Coronary artery (tissue), 2 donors: Measurements from ENCODE around the gene NKAIN4.

ENCODE experiments used
- DNase-seq: peaks from one replicate; pipeline ENCODE4 v3.0.0-alpha.2; 2017; ENCODE audit warnings: low spot score
- H3K27ac ChIP-seq, 2 donors: fragments of 200-600 bp; sonication (generic); one replicate each; pipeline ENCODE4 v1.5.1; 2016 to 2019
- H3K4me3 ChIP-seq: fragments of 200-600 bp; sonication (generic); 2 replicates; pipeline ENCODE4 v1.5.1; 2016; ENCODE audit warnings: mild to moderate bottlenecking, moderate library complexity
- CTCF ChIP-seq: fragments of 200-600 bp; sonication (generic); IDR thresholded peaks from one replicate; pipeline ENCODE4 v1.5.1; 2019; ENCODE audit warnings: antibody characterized with exemption

Gene NKAIN4

GRCh38 chr20:63279931-63280330 is 25.7 kb upstream of the NKAIN4 start:
- Histone ChIP-seq H3K4me3 (no peak overlapping the region), H3K27ac (no peak overlapping the region)
- no peak for DNase-seq
- TF ChIP-seq CTCF: no peak

- no peak overlapping the region for H3K4me3 ChIP-seq
- no peak for DNase-seq
- TF ChIP-seq CTCF: no peak
- no peak overlapping the region for H3K27ac ChIP-seq
Observed at GRCh38 chr20:63278661-63279060, 24.4 kb upstream of the NKAIN4 start.

GRCh38 chr20:63277466-63278272 is 23.4 kb upstream of the NKAIN4 start:
- no peak overlapping the region for H3K4me3 ChIP-seq
- no peak for DNase-seq
- TF ChIP-seq CTCF: no peak
- H3K27ac ChIP-seq: no peak overlapping the region

- Histone ChIP-seq H3K27ac (no peak overlapping the region), H3K4me3 (no peak overlapping the region)
- no peak for TF ChIP-seq CTCF
- no peak for DNase-seq
Observed at GRCh38 chr20:63276956-63277355, 22.7 kb upstream of the NKAIN4 start.

- DNase-seq: no peak
- TF ChIP-seq CTCF: no peak
- no peak overlapping the region for H3K4me3 ChIP-seq
- H3K27ac ChIP-seq: no peak overlapping the region
Observed at GRCh38 chr20:63275825-63276224, 21.6 kb upstream of the NKAIN4 start.

GRCh38 chr20:63274381-63275228 is 20.3 kb upstream of the NKAIN4 start:
- no peak for TF ChIP-seq CTCF
- Histone ChIP-seq H3K4me3 (peak overlapping the region; percentile 12), H3K27ac (no peak overlapping the region)
- DNase-seq: no peak
